NCI-H2196 treated with DMSO at 0.1 percent for 48 hours (cell line): Measurements from ENCODE around the gene ERBB4.

Source experiments
- DNase-seq: peaks from one replicate; lab custom pipeline; 2025; ENCODE audit not compliant: unreplicated experiment; lab: John Stamatoyannopoulos, UW

ERBB4 gene

DNA sequence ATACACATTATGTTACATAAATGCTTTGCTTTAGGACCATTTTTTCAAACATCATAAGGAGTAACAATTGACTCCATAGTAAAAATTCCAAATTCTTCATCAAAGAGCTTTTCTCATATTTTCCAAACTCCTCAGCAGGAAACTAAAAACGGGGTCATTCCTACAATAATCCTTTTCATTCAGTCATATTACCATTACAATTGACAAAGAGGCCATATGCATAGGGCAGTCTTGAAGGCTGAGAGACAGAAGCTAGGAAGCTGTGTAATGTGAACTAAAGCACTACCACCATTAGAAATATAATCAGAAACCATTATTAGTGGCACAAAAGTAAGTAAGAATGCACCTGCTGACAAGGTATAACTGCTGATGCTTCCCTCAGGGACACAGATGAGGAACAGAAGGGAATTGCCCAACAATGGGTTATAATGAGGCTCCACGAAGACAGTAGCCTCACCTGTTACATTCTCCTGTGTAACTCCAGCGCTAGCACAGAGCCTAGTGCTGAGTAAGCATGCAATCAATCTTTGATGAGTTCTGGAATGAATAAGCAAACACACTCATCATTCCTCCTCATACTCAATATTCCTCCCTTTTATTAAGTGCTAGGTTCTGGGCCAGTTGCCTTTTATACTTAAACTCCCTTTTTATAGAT is 1039.9 kb downstream of the ERBB4 start:
- no peak for DNase-seq

DNA sequence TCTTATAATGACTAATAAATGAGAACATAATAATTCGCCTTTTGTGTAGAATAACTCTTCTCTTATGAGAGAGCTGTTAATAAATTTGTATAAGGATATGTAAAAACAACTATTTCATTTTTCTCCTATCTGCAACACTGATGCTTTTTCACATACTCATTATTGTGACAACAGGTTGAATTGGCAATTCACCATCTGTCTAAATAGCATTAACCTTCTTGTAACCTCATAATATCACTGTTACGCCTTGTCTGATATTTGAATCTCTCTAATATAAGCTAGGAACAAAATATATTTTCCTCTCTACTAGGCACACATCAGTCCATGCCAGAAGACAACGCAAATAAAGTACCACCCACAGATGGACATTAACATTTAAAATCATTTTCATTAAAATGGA is 1043.3 kb downstream of the ERBB4 start:
- DNase-seq, result no peak

DNA sequence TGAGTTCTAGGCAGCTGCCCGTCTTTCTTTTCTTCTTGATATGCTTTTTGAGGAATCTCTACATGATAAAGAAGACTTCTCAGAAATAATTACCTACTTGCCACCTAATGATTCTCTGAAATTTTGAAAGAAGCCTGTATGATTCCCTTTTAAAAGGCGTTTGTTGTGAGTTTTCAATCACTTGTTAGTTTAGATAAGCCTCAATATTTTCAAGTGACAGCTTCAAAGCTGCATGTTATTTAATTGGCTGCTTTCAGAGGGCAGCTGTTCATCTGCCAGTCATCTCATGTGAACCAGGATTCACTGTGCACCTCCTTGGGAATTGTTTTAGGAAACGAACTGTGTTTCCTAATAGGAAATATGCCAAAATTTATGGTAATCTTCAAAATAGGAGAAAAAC is 1044.1 kb downstream of the ERBB4 start:
- no peak for DNase-seq

DNA sequence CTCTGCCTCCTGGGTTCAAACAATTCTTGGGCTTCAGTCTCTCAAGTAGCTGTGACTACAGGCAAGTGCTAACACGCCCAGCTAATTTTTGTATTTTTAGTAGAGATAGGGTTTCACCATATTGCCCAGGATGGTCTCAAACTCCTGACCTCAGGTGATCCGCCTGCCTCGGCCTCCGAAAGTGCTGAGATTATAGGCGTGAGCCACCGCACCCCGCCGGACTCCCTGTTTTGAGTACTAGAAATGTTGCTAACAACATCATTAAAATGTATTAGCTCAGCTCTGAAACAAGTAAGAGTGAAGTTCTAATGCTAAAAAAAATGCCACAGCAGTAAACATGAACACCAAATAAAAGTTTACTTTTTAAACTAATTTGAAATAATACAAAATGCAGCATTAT is 1044.5 kb downstream of the ERBB4 start:
- no peak for DNase-seq

DNA sequence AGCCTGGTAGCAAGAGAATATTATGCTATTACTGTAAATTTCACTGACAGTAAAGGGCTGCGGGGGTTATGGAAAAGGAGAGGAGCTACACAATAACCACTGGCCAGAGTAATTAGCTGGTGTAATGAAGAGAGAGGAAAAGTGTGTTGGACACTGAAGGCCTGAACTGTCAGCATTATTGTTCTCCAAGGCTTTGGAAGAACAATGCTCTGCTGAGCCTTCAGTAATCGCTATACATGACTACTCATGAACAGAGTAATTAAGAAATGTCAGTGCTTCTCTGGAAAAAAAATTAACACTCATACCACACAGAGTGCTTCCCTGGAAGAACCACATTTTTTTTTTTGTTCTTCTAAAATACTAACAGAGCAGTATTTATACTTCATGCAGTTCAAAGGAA is 1050.9 kb downstream of the ERBB4 start:
- DNase-seq, result no peak

DNA sequence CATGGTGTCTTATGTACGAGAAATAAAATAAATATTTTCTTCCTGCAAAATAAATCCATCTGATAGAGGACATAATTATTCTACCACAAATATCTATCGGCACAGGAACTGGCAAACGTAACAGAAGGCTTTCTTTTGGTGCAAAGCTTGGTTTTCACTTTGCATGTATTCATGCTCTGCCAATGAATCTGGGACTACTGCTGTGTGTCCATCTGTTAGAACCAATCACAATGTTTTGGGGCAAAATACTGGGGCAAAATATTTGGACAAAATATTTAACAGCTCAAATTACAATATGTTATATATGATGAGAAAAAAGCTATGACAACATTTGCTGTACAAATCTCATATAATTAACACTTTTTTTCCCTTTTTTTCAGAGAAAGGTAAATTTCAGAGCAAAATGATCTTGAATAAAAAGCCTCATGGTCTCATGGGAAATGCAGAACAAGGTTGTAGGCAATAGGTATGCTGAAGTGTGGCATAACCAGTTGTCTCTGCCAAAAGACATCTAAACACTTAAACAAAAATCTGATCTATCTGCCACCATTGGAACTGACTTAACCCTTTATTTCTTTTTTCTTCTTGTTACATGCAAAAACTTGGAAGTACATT is 1059.0 kb downstream of the ERBB4 start:
- no peak for DNase-seq

DNA sequence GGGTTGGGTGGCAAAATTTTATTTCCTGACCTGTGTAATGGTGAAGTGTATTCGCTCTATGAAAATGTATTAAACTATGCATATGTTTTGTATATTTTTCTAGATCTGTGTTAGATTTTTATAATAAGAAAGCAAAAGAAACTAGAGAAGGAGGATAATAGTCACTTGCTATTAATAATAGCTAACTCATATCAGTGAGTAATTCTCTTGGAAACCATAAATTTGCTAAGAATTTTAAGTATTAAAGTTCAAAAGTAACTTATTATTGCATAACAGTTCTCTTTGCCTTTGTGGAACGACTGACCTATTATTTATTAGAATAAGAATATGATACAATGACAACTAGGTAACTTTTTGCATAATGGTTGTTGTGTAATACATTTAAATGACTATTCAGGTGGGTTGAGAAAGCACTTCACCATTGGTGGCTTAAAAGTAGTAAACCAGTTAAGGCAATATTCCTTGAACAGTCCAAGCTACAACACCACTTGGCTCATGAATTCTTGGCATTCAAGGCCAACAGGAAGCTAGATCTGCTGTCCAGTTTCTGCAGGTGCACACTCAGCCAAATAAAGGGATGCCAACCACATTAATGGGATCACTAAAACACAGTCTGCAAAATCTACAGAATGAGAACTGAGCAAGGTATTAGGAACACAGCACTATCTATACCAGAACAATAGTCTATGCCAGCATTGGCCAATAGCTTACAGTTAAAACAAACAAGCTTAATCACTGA is 1060.9 kb downstream of the ERBB4 start:
- DNase-seq, result no peak

DNA sequence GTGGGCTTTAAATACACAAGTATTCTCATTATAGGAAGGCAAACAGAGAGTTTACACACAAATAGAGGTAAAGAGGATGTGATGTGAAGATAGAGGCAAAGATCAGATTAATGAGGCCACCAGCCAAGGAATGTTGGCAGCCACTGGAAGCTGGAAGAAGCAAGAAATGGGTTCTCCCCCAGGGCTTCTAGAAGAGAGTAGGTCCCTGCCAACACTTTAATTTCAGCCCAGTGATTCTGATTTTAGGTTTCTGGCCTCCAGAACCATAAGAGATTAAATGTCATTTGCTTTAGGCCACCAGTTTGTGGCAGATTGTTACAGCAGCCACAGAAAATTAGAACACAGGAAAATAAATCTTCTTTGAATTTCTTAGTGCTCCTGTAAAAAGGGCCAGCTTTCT is 1065.5 kb downstream of the ERBB4 start:
- DNase-seq, result no peak

DNA sequence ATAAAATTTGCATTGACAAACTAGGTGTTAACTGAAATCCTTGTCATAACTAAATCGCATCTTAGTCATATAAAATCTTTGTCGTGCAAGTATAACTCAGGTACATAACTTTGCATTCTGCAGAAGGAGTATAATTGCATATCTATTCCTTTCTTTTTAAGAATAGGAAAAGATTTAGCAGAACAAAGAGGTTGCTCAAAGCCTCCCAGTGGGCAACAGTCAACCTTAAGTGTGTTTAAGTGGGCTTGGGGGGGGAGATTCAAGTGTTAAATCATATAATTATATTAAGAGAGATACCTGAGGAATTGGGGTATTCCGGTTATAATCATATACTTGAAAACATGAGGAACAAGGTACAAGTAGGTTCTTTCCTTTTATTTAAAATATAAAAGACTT is 1068.9 kb downstream of the ERBB4 start:
- DNase-seq, result no peak

DNA sequence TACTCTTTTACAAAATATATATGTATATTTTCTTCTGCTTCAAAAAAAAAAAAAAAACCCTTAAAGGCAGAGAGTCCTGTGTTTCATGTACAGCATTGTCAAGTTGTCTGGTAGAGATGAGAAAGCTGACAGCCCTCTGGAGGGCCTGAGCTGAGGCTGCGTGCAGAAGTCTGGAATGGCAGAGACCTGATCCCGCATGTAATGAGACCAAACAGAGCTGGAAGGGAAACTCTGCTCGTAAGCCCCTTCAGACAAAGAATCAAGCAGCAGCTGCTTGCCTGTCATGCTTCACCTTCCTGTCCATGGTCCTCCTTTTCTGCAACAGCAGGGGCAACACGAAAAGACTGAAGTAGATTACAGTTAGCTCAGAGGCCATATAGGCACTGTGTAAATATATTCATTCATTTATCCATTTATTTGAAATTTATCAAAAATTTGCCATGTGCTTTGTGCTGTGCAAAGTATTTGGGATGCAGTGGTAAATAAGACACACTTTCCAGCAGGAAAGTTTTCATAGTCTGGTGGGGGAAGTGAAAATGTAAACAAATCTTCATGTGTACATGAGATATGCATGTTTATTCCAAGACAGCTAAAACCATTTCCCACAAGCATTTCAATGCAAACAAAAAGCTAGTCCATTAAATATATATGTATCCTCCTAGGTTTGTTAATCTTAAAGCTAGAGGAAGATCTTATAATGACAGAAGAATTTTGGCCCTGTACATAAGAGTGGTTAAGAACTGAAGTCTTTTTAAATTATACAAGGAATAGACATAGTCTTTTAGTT is 1069.5 kb downstream of the ERBB4 start:
- DNase-seq, result no peak

DNA sequence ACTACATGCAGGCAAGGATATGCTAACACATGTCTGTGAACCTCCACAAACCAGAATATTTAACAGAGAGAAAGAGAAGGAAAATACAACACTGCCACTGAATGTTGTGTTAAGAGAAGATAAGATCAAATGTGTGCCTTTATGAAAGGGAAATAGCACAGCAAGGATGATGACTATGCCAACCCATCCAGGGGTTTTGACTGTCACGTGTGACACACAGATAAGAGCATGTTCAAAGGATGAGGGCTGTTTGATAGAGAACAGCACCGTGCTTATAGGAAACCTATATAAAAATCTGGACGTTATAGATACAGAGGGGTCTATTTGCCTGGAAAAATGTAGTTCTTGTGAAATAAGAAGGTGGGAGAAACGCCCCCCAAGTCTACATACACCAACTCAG is 1070.4 kb downstream of the ERBB4 start:
- no peak for DNase-seq

DNA sequence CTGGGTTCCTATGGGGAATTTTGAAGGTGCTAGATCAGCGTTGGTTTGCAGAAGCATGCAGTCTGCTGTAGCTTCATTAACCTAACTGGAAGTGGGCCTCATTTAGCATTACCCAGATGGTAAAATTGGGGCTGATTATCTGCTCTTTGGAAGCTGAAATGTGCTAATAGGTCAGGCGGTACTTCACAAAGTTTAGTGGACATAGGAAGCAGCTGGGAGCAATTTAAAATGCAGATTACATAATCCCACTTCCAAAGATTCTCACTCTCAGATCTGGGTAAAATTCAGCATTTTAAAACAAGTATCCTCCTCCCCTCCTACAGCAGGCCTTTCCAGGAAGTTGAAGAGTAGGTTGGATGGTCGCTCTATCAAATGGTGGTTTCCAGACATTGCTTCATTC is 1075.2 kb downstream of the ERBB4 start:
- no peak for DNase-seq

DNA sequence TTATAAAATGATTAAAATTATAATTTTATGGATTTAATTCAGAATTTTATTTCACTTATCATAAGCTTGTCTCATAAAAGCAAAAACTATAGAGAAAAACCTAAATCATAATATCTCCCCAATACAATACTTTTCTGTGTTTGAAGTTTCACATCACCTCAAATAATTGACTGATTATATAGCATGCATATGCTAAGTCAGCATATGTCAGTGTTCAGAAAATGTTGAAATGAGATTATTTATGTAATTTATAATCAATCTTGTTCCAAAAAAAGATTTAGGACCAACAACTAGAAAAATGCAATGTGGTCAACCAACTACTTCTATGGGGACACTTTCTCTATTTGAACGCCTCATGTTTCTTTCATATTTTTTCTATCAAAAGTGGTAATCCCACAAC is 1079.6 kb downstream of the ERBB4 start:
- no peak for DNase-seq

DNA sequence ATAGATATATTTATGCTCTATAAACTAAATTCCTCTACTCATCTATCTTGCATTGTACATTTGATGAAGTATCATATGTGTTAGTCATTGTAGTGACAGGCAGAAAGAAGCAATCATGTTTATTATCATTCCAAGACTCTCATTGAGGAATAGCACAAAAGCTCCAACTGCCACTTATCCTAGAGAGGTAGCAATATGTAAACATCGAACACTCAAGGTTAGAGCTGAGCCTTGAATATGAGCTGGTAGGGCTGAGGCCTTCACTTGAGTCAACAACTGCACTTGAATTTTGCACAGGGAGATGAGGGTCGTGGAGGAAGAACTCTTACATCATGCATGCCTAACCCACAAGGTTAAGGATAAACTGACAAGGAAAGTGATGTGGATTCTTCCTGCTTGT is 1081.3 kb downstream of the ERBB4 start:
- DNase-seq, result no peak

DNA sequence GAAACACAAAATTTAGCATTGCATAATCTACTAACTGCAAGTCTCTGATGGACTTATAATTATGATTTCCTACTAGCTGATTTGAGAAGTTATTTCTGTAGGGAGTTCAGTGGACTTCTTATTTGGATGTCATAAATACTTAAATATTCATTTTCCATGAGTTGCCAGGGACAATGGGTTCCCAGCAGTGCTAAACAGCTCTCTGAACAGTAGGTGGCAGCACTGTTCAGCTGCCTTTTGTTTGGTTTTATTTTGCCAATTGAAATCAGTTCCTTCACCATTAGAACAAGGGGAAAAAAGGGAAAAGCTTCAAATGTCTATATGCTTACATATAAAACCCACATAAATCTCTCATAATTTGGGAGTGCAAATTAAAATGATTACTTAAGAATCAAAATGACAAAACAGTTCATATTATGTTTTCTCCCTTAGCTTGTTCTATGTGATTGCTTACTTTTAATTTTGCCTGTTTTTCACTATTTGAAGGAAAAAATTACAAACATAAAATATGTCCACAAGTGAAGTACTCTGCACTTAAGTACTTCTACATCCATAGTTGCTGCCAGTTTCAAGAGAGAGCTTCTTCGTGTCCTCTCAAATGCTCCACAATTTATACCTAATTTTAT is 1083.3 kb downstream of the ERBB4 start:
- DNase-seq, result peak; percentile 20

DNA sequence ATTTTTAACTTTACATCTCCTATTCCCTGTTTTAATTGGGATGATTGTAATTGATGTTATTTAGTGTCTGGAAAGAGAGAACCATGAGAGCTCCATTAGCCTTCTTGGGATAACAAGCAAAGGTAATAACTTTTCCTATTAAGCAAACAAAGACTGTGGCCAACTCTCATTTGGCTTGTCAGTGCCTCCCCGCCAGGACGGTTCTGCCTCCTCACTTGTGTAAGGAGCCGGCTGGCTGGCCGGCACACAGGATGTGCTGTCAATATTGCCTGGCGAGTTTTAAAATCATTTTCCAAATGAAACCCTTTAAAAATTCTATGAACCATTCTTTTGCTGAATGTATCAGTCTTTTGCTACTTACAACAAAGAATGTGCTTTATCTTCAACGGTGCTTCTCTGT is 1083.9 kb downstream of the ERBB4 start:
- DNase-seq, result no peak

DNA sequence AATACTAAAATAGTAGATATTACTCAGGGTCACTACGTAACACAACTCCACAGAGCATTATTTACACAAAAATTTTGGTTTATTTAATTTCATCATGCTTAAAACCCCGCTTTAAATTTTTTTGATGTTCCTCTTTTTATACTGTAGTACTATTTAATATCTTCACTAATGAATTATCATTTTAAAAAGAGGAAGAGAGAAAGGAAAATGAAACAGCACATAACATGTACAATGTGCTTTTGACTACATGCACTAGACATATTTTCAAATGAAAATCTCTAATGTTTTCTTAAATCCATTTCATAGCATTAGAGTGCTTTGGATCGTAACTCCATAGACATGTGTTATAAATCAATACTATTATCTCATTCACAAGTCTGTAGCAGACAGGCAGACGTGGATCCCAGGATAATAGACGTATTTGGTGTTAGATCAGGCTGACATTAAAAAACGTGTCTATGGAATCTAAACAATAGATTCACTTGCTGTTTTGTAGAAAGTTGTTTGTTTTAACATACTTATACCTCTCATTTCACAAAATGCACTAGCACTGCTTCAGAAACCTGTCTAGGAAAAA is 1085.2 kb downstream of the ERBB4 start:
- no peak for DNase-seq

DNA sequence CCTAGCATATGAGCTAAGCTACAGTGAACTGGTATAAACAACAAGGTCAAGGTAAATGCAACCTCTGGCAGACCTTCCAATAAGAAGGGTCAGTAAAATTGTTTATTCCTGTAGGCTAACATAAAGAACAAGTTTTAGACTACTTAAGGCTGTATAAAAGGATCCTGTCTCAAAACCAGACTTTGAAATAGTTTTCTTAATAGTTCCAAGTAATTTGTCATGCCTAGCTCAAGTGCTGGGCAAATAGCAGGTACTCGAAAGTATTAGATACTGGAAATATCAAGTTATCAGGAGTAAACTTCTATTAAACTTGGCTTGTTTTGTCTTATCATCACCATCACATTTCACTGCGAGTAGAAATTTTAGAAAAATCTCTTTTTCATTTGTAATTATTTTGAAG is 1087.0 kb downstream of the ERBB4 start:
- no peak for DNase-seq

DNA sequence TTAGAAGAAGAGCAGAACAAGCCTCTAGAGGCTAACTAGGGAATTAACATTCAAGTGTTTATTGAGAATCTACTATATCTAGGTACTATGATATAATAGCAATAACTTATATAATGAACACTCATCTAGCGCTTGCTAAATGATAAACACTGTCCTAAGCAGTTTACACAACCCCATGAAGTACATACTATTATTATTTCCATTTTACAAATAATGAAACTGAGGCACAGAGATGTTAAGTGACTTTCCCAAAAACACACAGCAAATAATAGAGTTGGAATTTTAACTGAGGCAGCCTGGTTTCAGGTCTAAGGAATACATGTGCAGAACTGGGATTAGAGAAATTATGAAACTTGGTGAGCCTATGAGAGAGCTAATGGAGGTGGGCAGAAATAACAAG is 1088.8 kb downstream of the ERBB4 start:
- no peak for DNase-seq

DNA sequence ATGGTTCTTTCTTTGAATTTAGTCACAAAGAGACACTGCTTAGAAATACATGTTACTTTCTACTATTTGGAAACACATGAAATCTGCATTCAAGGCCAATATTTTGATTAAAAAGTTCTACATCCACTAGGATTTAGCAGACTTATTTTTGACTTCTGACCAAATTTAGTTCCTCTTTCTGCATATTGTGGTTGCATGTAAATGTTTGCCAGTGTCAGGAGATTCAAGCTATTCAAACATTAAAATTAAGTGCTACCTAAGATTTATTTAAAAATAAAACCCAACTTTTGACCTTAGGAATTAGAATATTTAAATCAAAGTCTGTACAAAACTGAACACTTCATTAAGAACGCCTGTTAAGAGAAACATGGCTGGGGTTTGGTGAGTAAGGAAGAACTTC is 1091.1 kb downstream of the ERBB4 start:
- DNase-seq, result no peak

DNA sequence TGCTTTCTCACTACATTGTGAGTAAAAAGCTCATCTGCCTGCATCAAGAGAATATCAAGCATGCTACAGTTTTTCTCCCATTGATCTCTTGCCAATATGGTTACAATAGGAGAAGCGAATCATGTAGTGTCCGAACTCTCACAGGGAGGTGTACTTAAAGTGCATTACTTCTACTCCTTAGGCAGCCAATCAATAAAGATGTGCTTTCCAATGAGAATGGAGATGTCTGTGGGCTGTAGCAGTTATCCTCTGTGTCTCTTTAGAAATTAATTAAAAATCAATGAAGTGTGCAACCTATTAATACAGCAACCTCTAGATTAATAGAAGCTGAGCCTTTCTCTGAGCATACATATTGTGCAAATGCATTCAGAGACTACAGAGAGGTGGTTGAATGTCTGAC is 1098.5 kb downstream of the ERBB4 start:
- DNase-seq, result no peak
